NCI-H2029 treated with DMSO at 0.1 percent for 48 hours (cell line): ENCODE data around the gene ANOS1.
"Not testable (repeated sequence)": the region's sequence is repeated elsewhere in the genome, so short reads cannot be mapped to it uniquely, and the experiment has no call there.

Experiments
- DNase-seq: peaks from one replicate; lab custom pipeline; 2025; lab: John Stamatoyannopoulos, UW

The ANOS1 gene

GRCh38 chrX:8607326-8607725 lies 124.6 kb downstream of the ANOS1 start:
- no peak for DNase-seq

GRCh38 chrX:8604131-8604530 lies 127.8 kb downstream of the ANOS1 start:
- no peak for DNase-seq

GRCh38 chrX:8591501-8591900 lies 140.4 kb downstream of the ANOS1 start:
- no peak for DNase-seq

- DNase-seq, result no peak
These were observed 145.0 kb downstream of the ANOS1 start for GRCh38 chrX:8586953-8587352.

- no peak for DNase-seq
These were observed 152.3 kb downstream of the ANOS1 start for GRCh38 chrX:8579602-8580001.

GRCh38 chrX:8576821-8577220 lies 155.1 kb downstream of the ANOS1 start:
- DNase-seq, result no peak

GRCh38 chrX:8565729-8566128 lies 166.2 kb downstream of the ANOS1 start:
- no peak for DNase-seq

GRCh38 chrX:8548446-8548845 lies 183.5 kb downstream of the ANOS1 start:
- no peak for DNase-seq

GRCh38 chrX:8546715-8547114 lies 185.2 kb downstream of the ANOS1 start:
- DNase-seq, result no peak

GRCh38 chrX:8520791-8521190 lies 211.1 kb downstream of the ANOS1 start:
- DNase-seq, result no peak

- peak; percentile 23 for DNase-seq
These were observed 211.8 kb downstream of the ANOS1 start for GRCh38 chrX:8520178-8520577.

GRCh38 chrX:8504451-8504850 lies 227.5 kb downstream of the ANOS1 start:
- DNase-seq, result no peak

- DNase-seq, result not testable (repeated sequence)
These were observed 229.8 kb downstream of the ANOS1 start for GRCh38 chrX:8502101-8502500.

GRCh38 chrX:8500203-8500602 lies 231.7 kb downstream of the ANOS1 start:
- DNase-seq, result no peak

GRCh38 chrX:8495036-8495435 lies 236.9 kb downstream of the ANOS1 start:
- not testable (repeated sequence) for DNase-seq

GRCh38 chrX:8484360-8484949 lies 247.5 kb downstream of the ANOS1 start:
- DNase-seq, result peak; percentile 8
